HL-60/S4 treated with phorbol 12-myristate 13-acetate at 8.2 ng/mL for 4 days and 3 days (cell line): Measurements from ENCODE around the gene MFSD2B.
"Not testable (repeated sequence)": the region's sequence is repeated elsewhere in the genome, so short reads cannot be mapped to it uniquely, and the experiment has no call there.

Source experiments
- in situ Hi-C: fragments of 300-500 bp; cut with MboI; formaldehyde crosslinking; loops from 2 replicates; pipeline ENCODE4 v1.15.0; 2022; ENCODE audit warnings: low sequenced_read_pairs

The MFSD2B gene, protein sequence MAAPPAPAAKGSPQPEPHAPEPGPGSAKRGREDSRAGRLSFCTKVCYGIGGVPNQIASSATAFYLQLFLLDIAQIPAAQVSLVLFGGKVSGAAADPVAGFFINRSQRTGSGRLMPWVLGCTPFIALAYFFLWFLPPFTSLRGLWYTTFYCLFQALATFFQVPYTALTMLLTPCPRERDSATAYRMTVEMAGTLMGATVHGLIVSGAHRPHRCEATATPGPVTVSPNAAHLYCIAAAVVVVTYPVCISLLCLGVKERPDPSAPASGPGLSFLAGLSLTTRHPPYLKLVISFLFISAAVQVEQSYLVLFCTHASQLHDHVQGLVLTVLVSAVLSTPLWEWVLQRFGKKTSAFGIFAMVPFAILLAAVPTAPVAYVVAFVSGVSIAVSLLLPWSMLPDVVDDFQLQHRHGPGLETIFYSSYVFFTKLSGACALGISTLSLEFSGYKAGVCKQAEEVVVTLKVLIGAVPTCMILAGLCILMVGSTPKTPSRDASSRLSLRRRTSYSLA

DNA sequence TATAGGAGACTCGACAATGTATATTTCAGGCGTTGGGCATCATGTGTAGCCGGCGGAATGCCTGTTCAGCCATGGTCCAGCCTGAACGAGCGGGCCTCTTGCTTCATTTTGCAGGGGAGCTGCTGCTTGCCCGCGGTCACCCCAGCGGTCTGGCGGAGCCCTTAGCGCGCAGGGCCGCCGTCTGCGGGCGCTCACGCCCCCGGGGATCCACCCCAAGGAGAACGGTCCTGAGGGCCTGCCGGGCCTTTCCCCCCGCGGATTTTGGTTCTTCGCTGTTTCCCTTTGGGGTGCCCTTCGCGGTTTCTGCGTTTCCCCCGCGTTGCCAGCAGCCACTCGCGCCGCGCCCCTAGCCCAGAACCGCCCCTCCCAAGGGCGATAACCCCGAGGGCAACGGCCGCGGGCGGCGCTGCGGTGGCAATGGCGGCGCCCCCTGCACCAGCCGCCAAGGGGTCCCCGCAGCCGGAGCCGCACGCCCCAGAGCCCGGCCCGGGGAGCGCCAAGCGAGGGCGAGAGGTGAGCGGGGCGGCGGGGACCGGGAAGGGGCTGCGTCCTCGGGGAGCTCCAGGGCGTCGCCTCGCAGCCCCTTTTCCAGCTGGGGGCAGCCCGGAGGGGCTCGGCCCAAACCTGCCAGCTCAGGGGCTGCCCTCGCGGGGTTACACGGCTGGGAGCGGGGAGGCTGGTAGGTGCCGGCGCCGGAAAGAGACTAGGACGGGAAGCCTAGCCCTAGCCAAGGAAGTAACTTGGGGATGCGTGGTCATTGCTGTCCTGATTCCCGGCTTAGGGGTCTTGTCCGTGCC is at the start of gene MFSD2B:
TSS of gene MFSD2B (plus strand) at position 406 of the 797 bp plus-strand sequence. CDS start at position 418, 12 bp downstream.
- in situ Hi-C loops, result no loop called here

DNA sequence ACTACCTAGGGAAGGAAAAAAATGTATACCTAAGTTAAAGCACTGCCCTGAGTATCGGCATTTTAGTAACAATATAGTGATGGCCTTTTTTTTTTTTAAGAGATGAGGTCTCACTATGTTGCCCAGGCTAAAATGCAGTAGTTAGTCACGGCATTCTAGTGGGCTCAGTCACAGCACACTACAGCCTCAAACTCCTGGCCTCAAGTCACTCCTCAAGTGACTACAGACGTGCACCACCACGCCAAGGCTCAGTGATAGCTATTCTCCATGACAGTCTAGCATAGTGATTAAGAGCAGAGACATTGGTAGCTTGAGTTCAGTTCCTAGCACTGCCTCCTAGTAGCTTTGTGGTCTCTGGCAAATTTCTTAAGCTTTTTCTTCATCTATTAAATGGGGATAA is 42.0 kb upstream of the MFSD2B start:
- in situ Hi-C loops, result no loop called here

DNA sequence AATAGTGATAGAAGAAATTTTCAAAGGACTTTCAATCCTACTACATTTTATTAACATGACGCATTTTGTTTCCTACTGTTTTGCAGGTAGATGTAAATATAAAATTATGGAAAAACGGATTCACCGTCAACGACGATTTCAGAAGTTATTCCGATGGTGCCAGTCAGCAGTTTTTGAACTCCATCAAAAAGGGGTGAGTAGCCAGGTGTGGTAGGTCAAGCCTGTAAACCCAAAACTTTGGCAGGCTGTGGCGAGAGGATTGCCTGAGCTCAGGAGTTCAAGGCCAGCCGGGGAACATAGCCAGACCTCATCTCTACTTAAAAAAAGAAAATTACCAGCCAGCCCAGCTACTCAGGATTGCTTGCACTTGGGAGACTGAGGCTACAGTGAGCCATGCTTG is 33.0 kb upstream of the MFSD2B start:
- in situ Hi-C loops, result loop anchor here (25.0 kb wide), 1 partner anchor 410 kb away; no protein-coding TSS in a partner anchor

DNA sequence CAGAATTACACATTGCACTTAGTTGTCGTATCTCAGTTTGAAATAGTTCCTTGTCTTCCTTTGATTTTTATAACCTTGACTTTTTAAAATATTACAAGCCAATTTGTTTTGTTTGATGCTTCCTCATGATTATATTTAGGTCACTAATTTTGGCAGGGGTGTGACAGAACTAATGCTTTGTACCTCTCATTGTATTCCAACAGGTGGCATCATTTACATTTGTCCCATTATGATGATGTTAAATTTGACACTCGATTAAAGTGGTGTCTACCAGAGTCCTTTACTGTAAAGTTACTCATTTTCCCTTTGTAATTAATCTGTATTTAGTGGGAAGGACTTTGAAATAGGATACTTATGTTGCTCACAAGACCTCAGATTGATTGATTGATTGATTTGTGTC is 21.5 kb upstream of the MFSD2B start:
- in situ Hi-C loops, result loop anchor here (25.0 kb wide), 1 partner anchor 399 kb away; no protein-coding TSS in a partner anchor

DNA sequence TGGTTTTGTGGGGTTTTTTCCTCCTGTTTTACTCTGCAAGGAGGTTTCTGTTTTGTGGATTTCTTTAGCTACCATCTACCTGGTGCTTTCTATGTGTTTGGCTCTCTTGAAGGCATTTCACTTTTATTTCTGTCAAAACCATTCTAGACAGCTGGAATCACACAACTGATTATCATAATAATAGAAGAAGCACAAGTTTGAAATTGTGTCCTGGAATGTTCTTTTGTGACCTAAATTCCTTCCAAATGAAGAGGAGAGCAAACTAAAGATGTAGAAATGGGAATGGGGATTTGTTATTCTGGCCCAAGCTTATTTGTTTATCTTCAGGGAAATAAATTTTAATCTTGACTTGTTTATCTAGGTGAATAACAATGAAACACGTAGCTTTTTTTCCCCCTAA is 17.0 kb upstream of the MFSD2B start:
- in situ Hi-C loops, result loop anchor here (25.0 kb wide), 1 partner anchor 394 kb away; no protein-coding TSS in a partner anchor

DNA sequence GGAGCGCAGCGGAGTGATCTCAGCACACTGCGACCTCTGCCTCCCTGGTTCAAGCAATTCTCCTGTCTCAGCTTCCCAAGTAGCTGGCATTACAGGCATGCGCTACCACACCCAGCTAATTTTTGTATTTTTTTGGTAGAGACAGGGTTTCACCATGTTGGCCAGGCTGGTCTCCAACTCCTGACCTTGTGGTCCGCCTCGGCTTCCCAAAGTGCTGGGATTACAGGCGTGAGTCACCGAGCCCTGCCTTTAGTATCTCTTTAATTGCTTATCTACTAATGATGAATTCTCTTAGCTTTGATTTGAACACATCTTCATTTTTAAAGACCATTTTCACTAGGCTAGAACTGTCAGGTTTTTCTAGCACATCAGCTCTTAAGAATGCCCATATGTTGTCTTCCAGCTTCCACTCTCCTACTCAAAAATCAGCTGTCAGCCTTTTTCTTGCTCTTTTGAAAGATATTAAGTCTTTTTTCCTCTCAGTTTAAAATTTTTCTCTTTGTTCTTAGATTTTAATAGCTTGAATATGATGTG is 16.1 kb upstream of the MFSD2B start:
- in situ Hi-C loops, result loop anchor here (25.0 kb wide), 1 partner anchor 393 kb away; no protein-coding TSS in a partner anchor

DNA sequence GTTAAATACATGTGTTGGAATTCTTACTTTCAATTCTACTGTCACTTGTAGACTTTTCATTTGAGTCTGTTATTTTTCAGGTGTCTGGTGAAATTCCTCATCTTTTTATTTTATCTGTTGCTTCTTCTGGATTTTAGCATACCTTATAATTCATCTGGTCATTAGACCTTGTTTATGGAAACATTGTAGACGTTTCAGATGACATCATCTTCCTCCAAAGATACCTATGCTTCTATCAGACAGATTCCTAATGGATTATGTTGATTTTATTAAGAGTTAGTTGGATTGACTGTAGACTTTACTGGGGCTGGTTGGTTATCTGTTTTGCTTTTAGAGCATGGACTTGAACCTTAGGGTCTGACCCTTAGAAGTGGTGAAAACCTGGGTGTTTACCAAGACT is 15.3 kb upstream of the MFSD2B start:
- in situ Hi-C loops, result loop anchor here (25.0 kb wide), 1 partner anchor 393 kb away; no protein-coding TSS in a partner anchor

DNA sequence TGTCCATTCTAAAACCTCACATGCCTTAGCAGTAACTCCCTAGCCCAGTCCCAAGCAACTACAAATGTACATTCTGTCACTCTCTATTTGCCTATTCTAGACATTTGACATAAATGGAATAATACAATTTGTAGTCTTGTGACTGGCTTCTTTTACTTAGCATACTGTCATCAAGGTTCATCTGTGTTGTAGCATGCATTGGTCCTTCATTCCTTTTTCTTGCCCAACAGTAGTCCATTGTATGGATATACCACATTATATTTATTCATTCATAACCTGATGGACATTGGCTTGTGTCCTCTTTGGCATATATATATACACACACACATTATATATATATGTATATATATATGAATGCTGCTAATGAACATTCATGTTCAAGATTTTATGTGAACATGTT is 2.2 kb upstream of the MFSD2B start:
- in situ Hi-C loops, result no loop called here

DNA sequence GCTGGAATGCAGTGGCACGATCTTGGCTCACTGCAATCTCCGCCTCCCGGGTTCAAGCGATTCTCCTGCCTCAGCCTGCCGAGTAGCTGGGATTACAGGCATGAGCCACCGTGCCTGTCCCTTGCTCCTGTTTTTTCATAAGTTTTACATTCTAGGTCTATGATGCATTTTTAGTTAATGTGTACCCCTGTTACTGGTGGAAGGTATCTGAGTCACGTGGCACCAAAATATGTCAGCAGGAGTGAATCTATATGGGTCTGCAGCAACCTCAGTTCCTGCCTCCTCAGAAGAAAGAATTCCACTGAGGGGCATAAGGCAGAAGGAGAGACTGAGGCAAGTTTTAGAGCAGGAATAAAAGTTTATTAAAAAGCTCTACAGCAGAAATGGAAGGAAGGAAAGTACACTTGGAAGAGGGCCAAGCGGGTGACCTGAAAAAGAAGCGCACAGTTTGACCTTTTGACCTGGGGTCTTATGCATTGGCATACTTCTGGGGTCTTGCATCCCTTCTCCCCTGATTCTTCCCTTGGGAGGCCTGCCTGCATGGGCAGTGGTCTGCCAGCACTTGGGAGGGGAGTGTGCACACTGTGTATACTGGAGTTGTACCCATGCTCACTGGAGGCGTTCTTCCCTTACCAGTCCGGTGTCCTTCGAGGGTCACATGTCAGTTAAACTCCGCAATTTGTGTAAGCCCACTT is 1.1 kb upstream of the MFSD2B start:
- in situ Hi-C loops, result no loop called here

DNA sequence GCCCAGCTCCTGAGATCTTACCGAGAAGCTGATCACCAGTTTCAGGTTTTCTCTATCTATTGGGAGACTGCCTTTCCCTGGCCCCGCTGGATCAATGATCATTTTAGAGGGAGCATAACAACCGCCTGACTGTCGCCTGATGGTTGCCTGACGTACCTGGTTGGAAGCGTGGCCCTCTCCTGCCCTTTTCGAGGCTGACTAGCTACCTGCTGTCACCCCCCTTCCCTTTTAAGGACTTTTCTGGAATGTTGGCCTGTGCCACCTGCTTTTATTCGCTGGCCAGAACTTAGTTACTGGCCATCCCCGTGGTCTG is 562 bp upstream of the MFSD2B start:
- in situ Hi-C loops, result no loop called here

DNA sequence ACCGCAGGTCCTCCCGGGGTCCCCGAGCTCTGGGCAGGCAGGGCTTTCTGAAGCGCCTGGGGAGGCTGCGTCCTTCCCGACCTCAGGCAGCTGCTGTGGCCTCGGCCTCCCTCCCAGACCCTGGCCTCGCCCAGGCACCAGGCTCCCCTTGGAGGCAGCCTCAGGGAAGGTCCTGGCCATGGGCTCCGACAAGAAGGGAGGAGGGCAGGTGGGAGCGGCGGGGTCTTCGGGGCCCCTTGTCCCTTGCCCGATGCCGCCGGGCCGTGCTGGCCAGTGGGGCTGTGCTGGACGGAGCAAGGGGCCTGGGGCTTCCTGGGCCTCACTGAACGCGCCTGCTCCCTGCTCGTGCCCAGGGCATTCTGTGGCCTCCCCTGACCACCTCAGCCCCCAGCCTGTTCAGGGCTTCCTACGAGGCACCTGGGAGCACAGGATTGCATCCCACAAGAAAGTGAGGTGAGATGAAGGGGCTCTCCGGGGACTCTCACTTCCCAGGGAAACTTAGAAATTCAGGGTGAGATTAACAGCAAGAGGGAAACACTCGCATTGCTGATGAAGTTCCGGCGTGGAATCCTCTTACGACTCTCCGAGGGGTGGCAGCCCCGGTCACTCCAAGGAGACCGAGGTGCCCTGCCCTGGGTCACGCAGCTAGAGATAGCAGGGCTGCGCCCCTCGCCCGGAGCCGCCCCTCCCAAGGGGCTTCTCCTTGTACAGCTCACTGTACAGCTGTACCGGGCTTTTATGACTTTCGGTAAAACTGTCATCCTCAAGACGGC is 778 bp downstream of the MFSD2B start:
- in situ Hi-C loops, result no loop called here

DNA sequence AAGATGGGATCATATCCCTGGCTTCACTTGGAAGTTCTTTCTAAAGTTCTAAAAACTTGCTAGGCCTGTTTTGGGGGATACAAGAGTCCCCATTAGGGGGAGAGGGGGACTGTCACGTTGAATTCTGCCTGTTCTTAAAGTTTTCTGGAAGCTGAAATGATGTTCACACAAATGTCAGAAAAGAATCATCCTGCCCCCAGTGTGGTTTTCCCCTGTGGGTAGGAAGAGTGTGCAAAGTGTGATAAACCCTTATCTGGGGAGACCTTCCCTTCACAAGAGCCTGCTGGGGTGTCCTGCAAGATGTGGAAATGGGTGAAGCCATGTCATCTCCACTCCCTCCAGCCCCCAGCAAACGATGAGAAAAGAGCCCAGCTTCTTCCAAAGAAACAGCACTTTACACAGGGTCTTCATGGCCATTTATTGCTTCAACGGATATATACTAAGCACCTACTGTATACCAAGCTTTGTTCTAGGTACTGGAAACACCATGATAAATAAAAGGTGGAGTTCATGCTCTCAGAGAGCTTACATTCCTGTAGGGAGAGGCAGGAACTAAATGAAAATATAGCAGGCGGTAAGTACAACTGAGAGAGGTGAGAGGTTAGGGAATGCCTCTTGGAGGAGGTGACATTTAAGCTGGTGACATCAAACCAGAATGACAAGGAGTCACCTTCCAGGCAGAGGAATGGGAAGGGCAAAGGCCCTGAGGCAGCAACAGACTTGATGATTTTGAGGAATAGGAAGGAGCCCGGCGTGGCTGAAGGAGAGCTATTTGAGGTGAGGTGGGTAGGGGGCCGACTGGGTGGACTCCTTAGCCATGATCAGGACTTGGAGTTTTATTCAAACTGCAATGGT is 1.6 kb downstream of the MFSD2B start:
- in situ Hi-C loops, result no loop called here

DNA sequence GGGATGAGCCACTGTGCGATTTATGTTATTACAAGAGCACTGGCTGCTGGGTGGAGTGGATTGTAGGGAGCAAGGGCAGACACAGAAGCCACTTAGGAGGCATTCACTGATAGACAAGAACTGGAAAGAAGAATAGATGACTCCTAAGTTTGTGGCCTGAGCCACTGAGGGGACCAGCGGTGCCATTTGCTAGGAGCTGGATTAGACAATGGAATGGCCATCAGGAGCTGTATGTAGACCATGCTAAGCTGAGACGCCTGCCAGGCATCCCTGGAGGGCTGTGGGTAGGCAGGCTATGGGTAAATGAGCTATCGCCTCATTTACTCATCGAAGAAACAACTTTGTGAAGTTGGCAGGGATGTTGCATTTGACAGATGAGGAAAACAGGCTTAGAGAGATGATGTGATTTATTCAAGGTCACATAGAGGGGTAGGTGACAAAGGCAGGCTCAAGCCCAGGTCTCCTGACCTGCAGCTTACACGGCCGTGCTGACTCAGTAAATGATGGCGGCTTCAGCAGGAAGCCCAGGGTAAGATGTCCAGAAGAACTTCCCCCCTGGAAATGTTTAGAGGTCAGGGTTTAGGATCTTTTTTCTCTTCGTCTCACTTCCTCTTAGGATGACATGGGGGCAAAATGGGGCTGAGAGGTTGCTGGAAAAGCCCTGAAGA is 2.8 kb downstream of the MFSD2B start:
- in situ Hi-C loops, result no loop called here

DNA sequence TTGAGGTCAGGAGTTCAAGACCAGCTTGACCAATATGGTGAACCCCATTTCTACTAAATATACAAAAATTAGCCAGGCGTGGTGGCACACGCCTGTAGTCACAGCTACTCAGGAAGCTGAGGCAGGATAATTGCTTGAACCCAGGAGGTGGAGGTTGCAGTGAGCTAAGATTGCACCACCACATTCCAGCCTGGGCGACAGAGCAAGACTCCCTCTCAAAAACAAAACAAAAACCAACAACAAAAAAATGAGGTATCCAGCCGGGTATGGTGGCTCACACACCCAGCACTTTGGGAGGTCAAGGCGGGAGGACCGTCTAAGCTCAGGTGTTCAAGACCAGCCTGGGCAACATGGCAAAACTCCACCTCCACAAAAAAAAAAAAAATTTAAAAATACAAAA is 5.0 kb downstream of the MFSD2B start:
- in situ Hi-C loops, result not testable (repeated sequence)

DNA sequence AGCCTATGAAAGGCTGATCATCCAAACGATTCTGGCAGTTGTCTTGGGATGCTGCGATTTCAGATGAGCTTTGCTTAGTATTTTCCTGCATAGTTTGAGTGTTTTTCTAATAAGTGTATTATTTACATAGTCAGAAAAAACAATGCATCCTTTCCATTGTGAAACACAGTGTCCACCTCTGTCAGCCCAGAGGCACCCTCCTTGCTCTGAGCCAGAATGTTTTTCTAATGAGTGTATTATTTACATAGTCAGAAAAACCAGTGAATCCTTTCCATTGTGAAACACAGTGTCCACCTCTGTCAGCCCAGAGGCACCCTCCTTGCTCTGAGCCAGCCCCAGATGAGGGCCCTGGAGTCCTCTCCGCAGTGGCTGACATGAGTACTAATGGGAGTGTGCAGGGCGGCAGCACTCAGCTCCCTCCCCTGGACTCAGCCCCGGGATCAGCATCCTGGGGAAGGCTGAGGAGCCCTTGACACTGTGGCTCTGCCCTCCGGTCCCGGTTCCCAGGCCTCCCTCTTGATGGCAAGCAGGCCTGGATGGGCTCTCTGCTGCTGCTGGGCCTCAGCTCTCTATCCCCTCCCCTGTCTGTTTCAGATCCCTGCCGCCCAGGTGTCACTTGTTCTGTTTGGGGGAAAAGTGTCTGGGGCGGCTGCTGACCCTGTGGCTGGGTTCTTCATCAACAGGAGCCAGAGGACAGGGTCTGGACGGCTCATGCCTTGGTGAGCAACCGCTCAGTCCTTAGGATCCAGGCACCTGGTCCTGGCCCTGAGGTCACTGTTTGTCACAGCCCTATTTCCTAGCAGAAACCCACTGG is 5.9 kb downstream of the MFSD2B start:
- in situ Hi-C loops, result no loop called here

DNA sequence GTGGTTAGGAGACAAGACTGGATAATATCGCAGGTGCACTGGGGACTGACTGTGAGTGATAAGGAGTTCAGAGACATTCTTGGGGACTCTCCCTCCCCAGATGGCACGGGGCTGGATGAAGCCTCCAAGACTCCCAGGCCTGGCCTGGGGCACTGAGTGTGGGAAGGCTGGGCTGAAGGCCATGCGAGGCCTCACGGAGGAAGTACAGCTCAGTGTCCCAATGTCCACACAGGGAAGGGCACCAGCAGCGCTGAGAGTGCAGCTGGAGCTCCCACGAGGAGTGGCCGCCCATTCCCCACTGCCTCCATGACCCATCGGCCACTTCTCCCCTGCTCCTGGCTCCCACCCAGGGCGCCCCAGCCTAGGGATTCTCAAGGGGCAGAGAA is 6.5 kb downstream of the MFSD2B start:
- in situ Hi-C loops, result no loop called here

DNA sequence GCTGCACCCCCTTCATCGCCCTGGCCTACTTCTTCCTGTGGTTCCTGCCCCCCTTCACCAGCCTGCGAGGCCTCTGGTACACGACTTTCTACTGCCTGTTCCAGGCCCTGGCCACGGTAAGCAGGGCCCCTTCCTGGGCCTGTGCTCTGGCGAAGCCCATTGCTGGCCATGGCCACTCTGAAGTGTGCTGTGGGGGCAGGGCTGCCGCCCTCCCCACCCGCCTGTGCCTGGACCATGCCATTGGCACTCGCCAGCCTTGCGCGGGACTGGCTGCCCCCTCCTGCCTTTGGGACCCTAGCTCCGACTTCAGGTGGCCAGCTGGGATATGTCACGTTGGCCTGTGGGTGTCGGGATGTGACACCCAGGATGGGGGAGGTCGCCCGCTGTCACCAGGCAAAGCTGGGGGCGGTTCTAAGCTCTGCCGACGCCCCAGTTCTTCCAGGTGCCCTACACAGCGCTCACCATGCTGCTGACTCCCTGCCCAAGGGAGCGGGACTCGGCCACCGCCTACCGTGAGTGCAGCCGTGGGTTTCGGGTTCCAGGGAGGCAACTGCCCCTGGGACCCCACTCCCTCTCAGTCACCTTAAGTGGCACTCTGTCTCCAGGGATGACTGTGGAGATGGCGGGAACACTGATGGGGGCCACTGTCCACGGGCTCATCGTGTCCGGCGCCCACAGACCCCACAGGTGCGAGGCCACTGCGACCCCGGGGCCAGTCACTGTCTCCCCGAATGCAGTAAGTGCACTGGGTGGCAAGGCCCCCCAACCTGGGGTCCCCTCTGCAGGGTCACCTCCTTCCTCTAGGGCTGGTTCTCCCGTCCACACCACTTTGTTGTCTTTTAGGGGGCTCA is 7.2 kb downstream of the MFSD2B start:
- in situ Hi-C loops, result no loop called here
